ENCODE results near the gene PDE10A.

PDE10A gene

GRCh38 chr6:165655191-165655590 is 7.8 kb downstream of the PDE10A start:
- DNase-seq (ENCODE audit: low spot score) = no peak

GRCh38 chr6:165654144-165654543 is 8.9 kb downstream of the PDE10A start:
- DNase-seq (ENCODE audit: low spot score) = no peak

- DNase-seq (ENCODE audit: low spot score) = no peak
These were observed 9.4 kb downstream of the PDE10A start for GRCh38 chr6:165653607-165654006.

- DNase-seq (ENCODE audit: low spot score) = no peak
These were observed 9.8 kb downstream of the PDE10A start for GRCh38 chr6:165653196-165653595.

- DNase-seq (ENCODE audit: low spot score) = no peak
These were observed 10.3 kb downstream of the PDE10A start for GRCh38 chr6:165652766-165653165.

GRCh38 chr6:165649166-165650137 is 13.6 kb downstream of the PDE10A start:
- no peak for DNase-seq (ENCODE audit: low spot score)

GRCh38 chr6:165647041-165647440 is 16.0 kb downstream of the PDE10A start:
- no peak for DNase-seq (ENCODE audit: low spot score)

GRCh38 chr6:165645919-165646318 is 17.1 kb downstream of the PDE10A start:
- no peak for DNase-seq (ENCODE audit: low spot score)

- no peak for DNase-seq (ENCODE audit: low spot score)
These were observed 18.3 kb downstream of the PDE10A start for GRCh38 chr6:165644586-165645266.

- no peak for DNase-seq (ENCODE audit: low spot score)
These were observed 20.0 kb downstream of the PDE10A start for GRCh38 chr6:165643015-165643414.

GRCh38 chr6:165641672-165642156 is 21.3 kb downstream of the PDE10A start:
- no peak for DNase-seq (ENCODE audit: low spot score)

GRCh38 chr6:165640806-165641205 is 22.2 kb downstream of the PDE10A start:
- DNase-seq (ENCODE audit: low spot score) = no peak

- DNase-seq (ENCODE audit: low spot score) = no peak
These were observed 24.5 kb downstream of the PDE10A start for GRCh38 chr6:165638530-165638929.

- DNase-seq (ENCODE audit: low spot score) = no peak
These were observed 25.5 kb downstream of the PDE10A start for GRCh38 chr6:165637586-165637985.

GRCh38 chr6:165636402-165637048 is 26.5 kb downstream of the PDE10A start:
- DNase-seq (ENCODE audit: low spot score) = no peak

- DNase-seq (ENCODE audit: low spot score) = no peak
These were observed 27.1 kb downstream of the PDE10A start for GRCh38 chr6:165635965-165636364.

GRCh38 chr6:165634101-165634880 is 28.8 kb downstream of the PDE10A start:
- DNase-seq (ENCODE audit: low spot score) = no peak

GRCh38 chr6:165632194-165632593 is 30.8 kb downstream of the PDE10A start:
- no peak for DNase-seq (ENCODE audit: low spot score)

- no peak for DNase-seq (ENCODE audit: low spot score)
These were observed 32.5 kb downstream of the PDE10A start for GRCh38 chr6:165630544-165630953.

- no peak for DNase-seq (ENCODE audit: low spot score)
These were observed 34.1 kb downstream of the PDE10A start for GRCh38 chr6:165628955-165629354.

- DNase-seq (ENCODE audit: low spot score) = no peak
These were observed 35.7 kb downstream of the PDE10A start for GRCh38 chr6:165627366-165627765.

- DNase-seq (ENCODE audit: low spot score) = no peak
These were observed 36.3 kb downstream of the PDE10A start for GRCh38 chr6:165626711-165627110.
